ENCODE data around the gene GALNT9. TPM values are rescaled to one million over a fixed set of nuclear protein-coding genes. Genes with fewer than 3 reads are reported as not detected.

GALNT9 gene
- total RNA-seq, 1 donor from 2014 or later, result not detected

GRCh38 chr12:132355742-132356681, 26.6 kb upstream of the GALNT9 start:
- Mint-ChIP-seq H3K27me3 (ENCODE audit: low read depth) (no peaks in the 10 kb centered on the region), H3K9me3 (peaks cover 5% of the 10 kb centered on the region), H3K4me3 (ENCODE audit: low read depth) (no peak overlapping the region), H3K4me1 (ENCODE audit: low read depth) (no peaks in the 10 kb centered on the region), H3K27ac (no peak overlapping the region), H3K36me3 (ENCODE audit: low read depth) (peaks cover 3% of the 10 kb centered on the region)
- DNase-seq (ENCODE audit: low spot score), result no peak
- intact Hi-C loops (cut with micrococcal nuclease), result no loop called here

GRCh38 chr12:132354982-132355680, 25.7 kb upstream of the GALNT9 start:
- intact Hi-C loops (cut with micrococcal nuclease), result no loop called here
- no peaks in the 10 kb centered on the region for H3K4me1 Mint-ChIP-seq (ENCODE audit: low read depth)
- no peak overlapping the region for H3K4me3 Mint-ChIP-seq (ENCODE audit: low read depth)
- no peaks in the 10 kb centered on the region for H3K27me3 Mint-ChIP-seq (ENCODE audit: low read depth)
- DNase-seq (ENCODE audit: low spot score), result no peak
- no peak overlapping the region for H3K27ac Mint-ChIP-seq
- H3K9me3 Mint-ChIP-seq, result peaks cover 5% of the 10 kb centered on the region
- H3K36me3 Mint-ChIP-seq (ENCODE audit: low read depth), result peaks cover 3% of the 10 kb centered on the region

- Mint-ChIP-seq H3K4me3 (ENCODE audit: low read depth) (no peak overlapping the region), H3K27me3 (ENCODE audit: low read depth) (no peaks in the 10 kb centered on the region), H3K36me3 (ENCODE audit: low read depth) (no peaks in the 10 kb centered on the region), H3K27ac (no peak overlapping the region), H3K9me3 (no peaks in the 10 kb centered on the region), H3K4me1 (ENCODE audit: low read depth) (no peaks in the 10 kb centered on the region)
- DNase-seq (ENCODE audit: low spot score), result no peak
- intact Hi-C loops (cut with micrococcal nuclease), result no loop called here
Observed at GRCh38 chr12:132354211-132354981, 25.0 kb upstream of the GALNT9 start.

- Mint-ChIP-seq H3K4me3 (ENCODE audit: low read depth) (no peak overlapping the region), H3K9me3 (no peaks in the 10 kb centered on the region), H3K27ac (no peak overlapping the region), H3K4me1 (ENCODE audit: low read depth) (no peaks in the 10 kb centered on the region), H3K36me3 (ENCODE audit: low read depth) (no peaks in the 10 kb centered on the region), H3K27me3 (ENCODE audit: low read depth) (no peaks in the 10 kb centered on the region)
- intact Hi-C loops (cut with micrococcal nuclease), result no loop called here
- DNase-seq (ENCODE audit: low spot score), result no peak
Observed at GRCh38 chr12:132353811-132354210, 24.4 kb upstream of the GALNT9 start.

GRCh38 chr12:132352896-132353800, 23.8 kb upstream of the GALNT9 start:
- intact Hi-C loops (cut with micrococcal nuclease), result no loop called here
- DNase-seq (ENCODE audit: low spot score), result no peak
- Mint-ChIP-seq H3K4me1 (ENCODE audit: low read depth) (no peaks in the 10 kb centered on the region), H3K4me3 (ENCODE audit: low read depth) (no peak overlapping the region), H3K36me3 (ENCODE audit: low read depth) (no peaks in the 10 kb centered on the region), H3K27me3 (ENCODE audit: low read depth) (no peaks in the 10 kb centered on the region), H3K9me3 (no peaks in the 10 kb centered on the region), H3K27ac (no peak overlapping the region)

GRCh38 chr12:132351751-132352495, 22.5 kb upstream of the GALNT9 start:
- Mint-ChIP-seq H3K36me3 (ENCODE audit: low read depth) (no peaks in the 10 kb centered on the region), H3K4me3 (ENCODE audit: low read depth) (no peak overlapping the region), H3K27ac (no peak overlapping the region), H3K4me1 (ENCODE audit: low read depth) (no peaks in the 10 kb centered on the region), H3K27me3 (ENCODE audit: low read depth) (no peaks in the 10 kb centered on the region), H3K9me3 (no peaks in the 10 kb centered on the region)
- intact Hi-C loops (cut with micrococcal nuclease), result no loop called here
- no peak for DNase-seq (ENCODE audit: low spot score)

GRCh38 chr12:132349501-132350131, 20.2 kb upstream of the GALNT9 start:
- Mint-ChIP-seq H3K4me1 (ENCODE audit: low read depth) (no peaks in the 10 kb centered on the region), H3K27me3 (ENCODE audit: low read depth) (no peaks in the 10 kb centered on the region), H3K9me3 (no peaks in the 10 kb centered on the region), H3K27ac (no peak overlapping the region), H3K36me3 (ENCODE audit: low read depth) (no peaks in the 10 kb centered on the region), H3K4me3 (ENCODE audit: low read depth) (no peak overlapping the region)
- no peak for DNase-seq (ENCODE audit: low spot score)
- intact Hi-C loops (cut with micrococcal nuclease), result no loop called here

GRCh38 chr12:132348176-132348575, 18.8 kb upstream of the GALNT9 start:
- no peaks in the 10 kb centered on the region for H3K9me3 Mint-ChIP-seq
- peaks cover 3% of the 10 kb centered on the region for H3K27me3 Mint-ChIP-seq (ENCODE audit: low read depth)
- intact Hi-C loops (cut with micrococcal nuclease), result no loop called here
- DNase-seq (ENCODE audit: low spot score), result no peak
- H3K27ac Mint-ChIP-seq, result no peak overlapping the region
- no peaks in the 10 kb centered on the region for H3K36me3 Mint-ChIP-seq (ENCODE audit: low read depth)
- H3K4me3 Mint-ChIP-seq (ENCODE audit: low read depth), result no peak overlapping the region
- H3K4me1 Mint-ChIP-seq (ENCODE audit: low read depth), result no peaks in the 10 kb centered on the region

GRCh38 chr12:132347176-132347855, 17.9 kb upstream of the GALNT9 start:
- Mint-ChIP-seq H3K36me3 (ENCODE audit: low read depth) (no peaks in the 10 kb centered on the region), H3K9me3 (no peaks in the 10 kb centered on the region), H3K4me1 (ENCODE audit: low read depth) (no peaks in the 10 kb centered on the region), H3K27ac (no peak overlapping the region), H3K27me3 (ENCODE audit: low read depth) (peaks cover 6% of the 10 kb centered on the region), H3K4me3 (ENCODE audit: low read depth) (no peak overlapping the region)
- intact Hi-C loops (cut with micrococcal nuclease), result no loop called here
- no peak for DNase-seq (ENCODE audit: low spot score)

- no peaks in the 10 kb centered on the region for H3K9me3 Mint-ChIP-seq
- intact Hi-C loops (cut with micrococcal nuclease), result no loop called here
- H3K36me3 Mint-ChIP-seq (ENCODE audit: low read depth), result no peaks in the 10 kb centered on the region
- H3K27me3 Mint-ChIP-seq (ENCODE audit: low read depth), result peaks cover 6% of the 10 kb centered on the region
- H3K4me1 Mint-ChIP-seq (ENCODE audit: low read depth), result no peaks in the 10 kb centered on the region
- no peak overlapping the region for H3K4me3 Mint-ChIP-seq (ENCODE audit: low read depth)
- DNase-seq (ENCODE audit: low spot score), result no peak
- H3K27ac Mint-ChIP-seq, result no peak overlapping the region
Observed at GRCh38 chr12:132346471-132347175, 17.2 kb upstream of the GALNT9 start.
